HL-60 (cell line): ENCODE measurements around the gene PDGFC.

Source experiments
- DNase-seq, 2 experiments: peaks; one replicate each; pipeline ENCODE4 v3.0.0-alpha.2; 2010 to 2020; ENCODE audit warnings: low read depth in 1 of 2, low spot score in 1 of 2
- H3K27ac ChIP-seq: fragments of 250-450 bp; sonication (Bioruptor Pico); replicated peaks from 2 replicates; pipeline ENCODE4 v1.5.1; 2020; ENCODE audit warnings: mild to moderate bottlenecking, moderate library complexity
- H3K27me3 ChIP-seq: fragments of 250-450 bp; sonication (Bioruptor Pico); 2 replicates; pipeline ENCODE4 v1.5.1; 2021; ENCODE audit warnings: mild to moderate bottlenecking, moderate library complexity; ENCODE audit not compliant: insufficient read depth, poor library complexity, severe bottlenecking
- H3K4me3 ChIP-seq: replicated peaks from 2 replicates; pipeline ENCODE4 v1.5.1; 2011; ENCODE audit warnings: mild to moderate bottlenecking, control low read depth, low read length; ENCODE audit not compliant: insufficient read depth
- CTCF ChIP-seq: IDR thresholded peaks from one replicate; pipeline ENCODE4 v1.5.1; 2011; ENCODE audit warnings: low read length, control low read depth, inconsistent platforms; ENCODE audit not compliant: insufficient read depth
- GABPA ChIP-seq: IDR thresholded peaks from 2 replicates; pipeline ENCODE4 v1.6.1; 2012; ENCODE audit warnings: low read depth
- POLR2AphosphoS5 ChIP-seq: IDR thresholded peaks from 2 replicates; pipeline ENCODE4 v1.6.1; 2012; ENCODE audit warnings: low read depth
- REST ChIP-seq: IDR thresholded peaks from 2 replicates; pipeline ENCODE4 v1.6.1; 2012; ENCODE audit warnings: low read depth; ENCODE audit not compliant: insufficient replicate concordance
- SPI1 ChIP-seq: IDR thresholded peaks from 2 replicates; pipeline ENCODE4 v1.6.1; 2012; ENCODE audit warnings: low read depth, mild to moderate bottlenecking, borderline replicate concordance

PDGFC gene

GRCh38 chr4:156885374-156885773 lies 86.2 kb downstream of the PDGFC start:
- Histone ChIP-seq H3K27me3 (no peaks in the 10 kb centered on the region), H3K4me3 (no peak overlapping the region), H3K27ac (no peak overlapping the region)
- TF ChIP-seq POLR2AphosphoS5 = no peak
- no peak for TF ChIP-seq SPI1
- no peak for TF ChIP-seq GABPA
- TF ChIP-seq REST = no peak
- TF ChIP-seq CTCF = no peak
- no peak for DNase-seq

GRCh38 chr4:156884183-156884582 lies 87.4 kb downstream of the PDGFC start:
- TF ChIP-seq GABPA (no peak), SPI1 (no peak), POLR2AphosphoS5 (no peak), CTCF (no peak), REST (no peak)
- Histone ChIP-seq H3K4me3 (no peak overlapping the region), H3K27me3 (no peaks in the 10 kb centered on the region), H3K27ac (no peak overlapping the region)
- no peak for DNase-seq

- DNase-seq = no peak
- TF ChIP-seq GABPA (no peak), CTCF (no peak), REST (no peak), POLR2AphosphoS5 (no peak), SPI1 (no peak)
- H3K27ac ChIP-seq = no peak overlapping the region
- H3K4me3 ChIP-seq = no peak overlapping the region
- H3K27me3 ChIP-seq = no peaks in the 10 kb centered on the region
Observed at GRCh38 chr4:156875704-156876103, 95.9 kb downstream of the PDGFC start.
